Breast epithelium (tissue), 4 donors: ENCODE measurements around the gene VKORC1L1. TPM values are rescaled to one million over a fixed set of nuclear protein-coding genes. Genes with fewer than 3 reads are reported as not detected.

Experiments
- DNase-seq, 2 donors: peaks; one replicate each; pipeline ENCODE4 v3.0.0-alpha.2; 2019; ENCODE audit warnings: low spot score in 2 of 2
- H3K27ac ChIP-seq, 2 donors: fragments of 200-600 bp; sonication (generic) in 1 of 2; one replicate each; pipeline ENCODE4 v1.5.1; 2016 to 2019; ENCODE audit warnings: mild to moderate bottlenecking in 1 of 2
- H3K27me3 ChIP-seq, 2 donors: fragments of 200-600 bp; sonication (generic) in 1 of 2; one replicate each; pipeline versions ENCODE4 v1.5.1 to v1.6.0; 2017 to 2019; ENCODE audit warnings: control low read depth in 1 of 2, mild to moderate bottlenecking in 1 of 2
- H3K36me3 ChIP-seq: fragments of 200-600 bp; one replicate; pipeline ENCODE4 v1.5.1; 2019
- H3K4me1 ChIP-seq, 2 donors: fragments of 200-600 bp; sonication (generic); one replicate each; pipeline ENCODE4 v1.5.1; 2016 to 2019; ENCODE audit warnings: control low read depth in 1 of 2
- H3K4me3 ChIP-seq, 3 donors: fragments of 200-600 bp; sonication (generic); 1 replicate in 2 of 3; 2 replicates in 1 of 3; pipeline ENCODE4 v1.5.1; 2016 to 2019; ENCODE audit warnings: mild to moderate bottlenecking in 3 of 3, moderate library complexity in 2 of 3
- H3K9me3 ChIP-seq, 2 donors: fragments of 200-600 bp; sonication (generic) in 1 of 2; one replicate each; pipeline ENCODE4 v1.5.1; 2016 to 2019; ENCODE audit warnings: control low read depth in 1 of 2
- CTCF ChIP-seq, 3 donors: fragments of 450-650 bp; IDR thresholded peaks; one replicate each; pipeline ENCODE4 v1.5.1; 2016 to 2017; ENCODE audit warnings: antibody characterized with exemption in 3 of 3, mild to moderate bottlenecking in 3 of 3, moderate library complexity in 3 of 3
- POLR2A ChIP-seq: fragments of 450-650 bp; IDR thresholded peaks from one replicate; pipeline ENCODE4 v1.6.1; 2016; ENCODE audit warnings: antibody characterized with exemption, mild to moderate bottlenecking, moderate library complexity
- POLR2AphosphoS5 ChIP-seq, 3 donors: sonication (generic); formaldehyde crosslinking; IDR thresholded peaks; one replicate each; pipeline ENCODE4 v1.6.1; 2017; ENCODE audit warnings: antibody characterized with exemption in 3 of 3
- intact Hi-C: fragments of 100-400 bp; cut with DNase I; formaldehyde crosslinking; loops from one replicate; pipeline ENCODE4 v1.15.1; 2023; ENCODE audit warnings: low total_unique reads
- total RNA-seq, 3 donors: library from RNA; depleted of rRNA; stranded (reverse); fragments of >200 nt; gene quantifications; one replicate each; pipeline ENCODE4 v1.1.0, GENCODE V29; 2016

VKORC1L1 gene
- total RNA-seq, 3 donors from 2014 or later = 21.1 to 84.5 (median 25.9) TPM

GRCh38 chr7:65978891-65979582 lies 106.2 kb downstream of the VKORC1L1 start:
- DNase-seq = no peak

GRCh38 chr7:65979583-65980477 lies 107.0 kb downstream of the VKORC1L1 start:
- Histone ChIP-seq H3K9me3 (no peaks in the 10 kb centered on the region), H3K4me1 (peaks cover 0 to 3% of the 10 kb centered on the region in 2 donors), H3K4me3 (peak overlapping the region in 1 of 3 donors; percentile 80), H3K36me3 (no peaks in the 10 kb centered on the region), H3K27me3 (no peaks in the 10 kb centered on the region), H3K27ac (peak overlapping the region in 1 of 2 donors; percentile 72)
- TF ChIP-seq POLR2AphosphoS5 (IDR thresholded peaks at IDR 0.05) (no peak), POLR2A (no peak), CTCF (IDR thresholded peaks at IDR 0.05) (no peak)
- DNase-seq = peak in 1 of 2 donors; percentile 38
- intact Hi-C loops = no loop called here

More at GRCh38 chr7:65978891-65979582, 106.2 kb downstream of the VKORC1L1 start:
- Histone ChIP-seq H3K4me1 (peaks cover 0 to 3% of the 10 kb centered on the region in 2 donors), H3K36me3 (no peaks in the 10 kb centered on the region), H3K27ac (no peak overlapping the region), H3K9me3 (no peaks in the 10 kb centered on the region), H3K27me3 (no peaks in the 10 kb centered on the region), H3K4me3 (no peak overlapping the region)
- intact Hi-C loops = no loop called here
- no peak for TF ChIP-seq CTCF (IDR thresholded peaks at IDR 0.05)
- TF ChIP-seq POLR2A = no peak
- TF ChIP-seq POLR2AphosphoS5 (IDR thresholded peaks at IDR 0.05) = no peak

GRCh38 chr7:65980478-65981250 lies 107.8 kb downstream of the VKORC1L1 start:
- H3K9me3 ChIP-seq = no peaks in the 10 kb centered on the region
- peak overlapping the region; percentile 80 to 94 (median 87) for H3K4me3 ChIP-seq
- peak in 1 of 2 donors; percentile 37 for DNase-seq
- peak overlapping the region; percentile 72 to 89 for H3K27ac ChIP-seq
- no peaks in the 10 kb centered on the region for H3K27me3 ChIP-seq
- intact Hi-C loops = no loop called here
- H3K4me1 ChIP-seq = peaks cover 0 to 3% of the 10 kb centered on the region in 2 donors
- TF ChIP-seq POLR2AphosphoS5 (IDR thresholded peaks at IDR 0.05) (no peak), POLR2A (no peak), CTCF (IDR thresholded peaks at IDR 0.05) (no peak)
- no peaks in the 10 kb centered on the region for H3K36me3 ChIP-seq

- Histone ChIP-seq H3K27me3 (no peaks in the 10 kb centered on the region), H3K36me3 (no peaks in the 10 kb centered on the region), H3K9me3 (no peaks in the 10 kb centered on the region), H3K27ac (peak within 1 kb of the TSS; percentile 88 to 89), H3K4me1 (peaks cover 0 to 3% of the 10 kb centered on the region in 2 donors), H3K4me3 (peak within 1 kb of the TSS; percentile 80 to 94 (median 87))
- intact Hi-C loops = no loop called here
- peak; percentile 69 to 86 for DNase-seq
- peak; percentile 70 to 80 (median 75) for TF ChIP-seq POLR2AphosphoS5 (IDR thresholded peaks at IDR 0.05)
- TF ChIP-seq CTCF (IDR thresholded peaks at IDR 0.05) = peak in 1 of 3 donors; percentile 11
- TF ChIP-seq POLR2A = no peak
These were observed 109.3 kb downstream of the VKORC1L1 start, which contains the start of gene GUSB for GRCh38 chr7:65981965-65982792. Gene GUSB (minus strand): TSS chr7:65982213. CDS start chr7:65982183, 30 bp downstream.
